ENCODE data around the gene CCM2.
"Not testable (repeated sequence)": the region's sequence is repeated elsewhere in the genome, so short reads cannot be mapped to it uniquely, and the experiment has no call there.

Gene CCM2

GRCh38 chr7:44982535-44982923 lies 17.5 kb upstream of the CCM2 start:
- DNase-seq = no peak

GRCh38 chr7:44982970-44983369 lies 17.0 kb upstream of the CCM2 start:
- DNase-seq = no peak

DNA sequence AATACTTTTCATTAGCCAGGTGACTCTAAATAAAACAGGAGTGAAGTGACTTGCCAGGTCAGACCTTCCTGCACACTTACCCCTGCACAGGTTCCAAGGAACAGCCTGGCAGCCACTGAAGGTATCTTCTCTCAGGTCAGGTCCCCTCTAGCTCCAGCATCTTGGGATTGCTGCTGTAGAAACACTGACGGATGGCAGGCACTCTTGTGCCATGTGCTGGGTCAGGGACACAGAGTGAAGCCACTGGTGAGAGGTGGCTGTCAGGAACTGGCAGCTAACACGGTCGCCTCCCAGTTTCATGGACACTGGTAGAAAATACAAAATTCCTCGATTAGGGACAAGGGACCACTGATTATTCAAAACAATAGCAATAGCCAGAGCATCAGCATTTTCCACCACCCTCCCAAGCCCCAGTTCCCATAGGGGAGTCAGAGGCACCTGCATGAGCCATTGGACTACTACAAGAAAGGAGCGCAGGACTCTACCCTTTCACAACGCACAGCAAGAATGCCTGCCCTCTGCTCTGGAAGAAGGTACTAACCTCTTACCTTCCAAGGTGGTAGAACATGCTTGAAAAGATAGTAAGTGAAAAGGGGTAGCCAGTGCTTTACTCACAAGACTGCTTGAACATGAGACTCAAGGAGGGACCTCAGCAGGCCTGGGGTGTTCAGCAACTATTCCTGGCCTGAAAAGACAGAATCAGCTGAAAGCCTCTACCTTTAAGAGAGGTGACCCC lies 16.1 kb upstream of the CCM2 start:
- no peak for DNase-seq

DNA sequence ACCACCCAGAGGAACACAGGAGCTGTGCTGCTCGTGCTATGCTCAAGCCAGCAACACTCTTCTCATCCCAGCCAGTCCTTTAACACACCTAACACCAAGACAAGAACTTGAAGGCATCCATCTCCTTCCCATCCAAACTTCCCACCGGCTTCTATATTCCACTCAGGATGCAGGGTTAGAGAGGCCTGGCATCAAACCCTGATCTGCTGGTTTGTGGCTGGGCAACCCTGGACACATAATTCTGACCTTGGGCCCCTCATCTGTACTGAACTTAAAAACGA lies 15.6 kb upstream of the CCM2 start:
- DNase-seq = no peak

DNA sequence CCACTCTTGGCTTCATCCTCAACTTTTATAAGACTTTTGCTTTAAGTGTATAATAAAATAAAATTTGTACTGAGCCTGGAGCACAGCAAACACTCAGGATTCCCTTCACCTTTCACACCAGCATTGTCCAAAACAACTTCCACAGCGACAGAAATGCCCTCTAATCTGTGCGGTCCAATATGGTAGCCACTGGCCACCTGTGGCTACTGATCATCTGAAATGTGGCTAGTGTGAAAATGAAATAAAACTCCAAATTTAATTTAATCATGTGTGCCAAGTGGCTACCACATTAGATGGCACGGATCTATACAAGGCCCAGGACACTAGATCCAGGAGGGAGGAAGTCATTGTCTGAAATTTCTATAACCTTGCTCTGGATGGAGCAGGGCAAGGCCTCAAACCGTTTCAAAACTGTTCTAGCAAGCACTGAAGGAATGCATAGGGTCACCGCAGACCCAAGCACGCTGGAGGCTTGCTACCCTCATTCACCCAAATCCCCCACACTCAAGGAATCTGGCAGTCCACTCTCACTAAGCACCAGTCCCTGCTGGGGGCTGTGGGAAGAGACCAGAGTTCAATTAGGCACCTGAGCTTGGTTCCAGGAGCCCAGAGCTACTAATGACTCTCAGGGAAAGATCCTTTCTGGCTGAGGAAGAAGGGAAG lies 14.8 kb upstream of the CCM2 start:
- DNase-seq = no peak

GRCh38 chr7:44985900-44986217 lies 14.1 kb upstream of the CCM2 start:
- no peak for DNase-seq

DNA sequence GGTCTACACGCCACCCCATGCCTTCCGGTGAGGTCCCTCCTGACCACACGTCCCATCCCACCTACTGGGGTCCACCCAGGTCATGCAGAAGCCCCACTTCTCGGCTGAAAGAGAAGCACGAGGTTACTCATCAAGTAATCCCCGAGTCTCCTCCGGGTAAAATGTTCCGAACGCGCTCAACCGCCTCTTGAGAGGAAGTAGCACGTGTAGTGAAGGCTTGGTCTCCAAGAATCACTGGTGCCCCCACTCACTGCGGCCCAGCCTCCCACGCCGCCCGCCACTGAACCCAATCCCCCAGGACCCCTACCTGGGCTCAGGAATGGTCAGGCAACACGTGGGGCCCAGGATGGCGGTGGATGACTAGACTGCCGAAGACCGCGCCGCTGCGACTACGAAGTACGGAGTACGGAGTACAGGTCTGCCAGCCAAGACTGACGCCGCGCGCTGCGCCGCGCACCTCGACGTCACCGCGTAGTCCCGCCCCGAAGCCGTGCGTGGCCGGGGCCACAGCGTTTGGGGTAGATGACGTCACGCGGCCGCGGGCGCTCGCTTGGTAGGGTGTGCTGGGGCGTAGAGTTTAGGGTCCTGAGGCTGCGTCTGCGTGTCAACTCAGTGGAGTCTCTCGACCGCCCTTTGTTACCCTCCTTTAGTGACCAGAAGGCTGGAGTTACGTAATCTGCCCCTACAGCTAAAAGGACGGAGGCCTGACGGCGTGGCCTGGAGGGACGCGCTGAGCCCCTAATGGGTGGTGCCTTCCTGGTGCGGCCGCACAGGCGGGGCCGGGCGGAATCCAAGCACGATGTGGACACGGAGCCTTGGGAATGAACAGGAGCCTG lies 13.6 kb upstream of the CCM2 start:
- DNase-seq = peak; percentile 89 to 96 (median 93)

GRCh38 chr7:44987457-44987856 lies 12.5 kb upstream of the CCM2 start:
- DNase-seq = no peak

GRCh38 chr7:44987996-44988395 lies 12.0 kb upstream of the CCM2 start:
- no peak for DNase-seq

DNA sequence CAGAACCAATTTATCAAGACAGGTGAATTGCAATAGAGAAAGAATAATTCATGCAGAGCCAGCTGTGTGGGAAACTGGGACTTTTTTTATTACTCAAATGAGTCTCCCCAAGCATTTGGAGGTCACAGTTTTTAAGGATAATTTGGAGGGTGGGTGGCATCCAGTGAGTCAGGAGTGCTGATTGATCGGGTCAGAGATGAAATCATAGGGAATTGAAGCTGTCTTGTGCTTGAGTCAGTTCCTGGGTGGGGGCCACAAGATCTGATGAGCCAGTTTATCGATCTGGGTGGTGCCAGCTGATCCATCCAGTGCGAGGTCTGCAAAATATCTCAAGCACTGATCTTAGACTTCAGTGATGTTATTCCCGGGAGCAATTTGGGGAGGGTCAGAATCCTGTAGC lies 11.3 kb upstream of the CCM2 start:
- DNase-seq = no peak

GRCh38 chr7:44989132-44989531 lies 10.9 kb upstream of the CCM2 start:
- DNase-seq = no peak

DNA sequence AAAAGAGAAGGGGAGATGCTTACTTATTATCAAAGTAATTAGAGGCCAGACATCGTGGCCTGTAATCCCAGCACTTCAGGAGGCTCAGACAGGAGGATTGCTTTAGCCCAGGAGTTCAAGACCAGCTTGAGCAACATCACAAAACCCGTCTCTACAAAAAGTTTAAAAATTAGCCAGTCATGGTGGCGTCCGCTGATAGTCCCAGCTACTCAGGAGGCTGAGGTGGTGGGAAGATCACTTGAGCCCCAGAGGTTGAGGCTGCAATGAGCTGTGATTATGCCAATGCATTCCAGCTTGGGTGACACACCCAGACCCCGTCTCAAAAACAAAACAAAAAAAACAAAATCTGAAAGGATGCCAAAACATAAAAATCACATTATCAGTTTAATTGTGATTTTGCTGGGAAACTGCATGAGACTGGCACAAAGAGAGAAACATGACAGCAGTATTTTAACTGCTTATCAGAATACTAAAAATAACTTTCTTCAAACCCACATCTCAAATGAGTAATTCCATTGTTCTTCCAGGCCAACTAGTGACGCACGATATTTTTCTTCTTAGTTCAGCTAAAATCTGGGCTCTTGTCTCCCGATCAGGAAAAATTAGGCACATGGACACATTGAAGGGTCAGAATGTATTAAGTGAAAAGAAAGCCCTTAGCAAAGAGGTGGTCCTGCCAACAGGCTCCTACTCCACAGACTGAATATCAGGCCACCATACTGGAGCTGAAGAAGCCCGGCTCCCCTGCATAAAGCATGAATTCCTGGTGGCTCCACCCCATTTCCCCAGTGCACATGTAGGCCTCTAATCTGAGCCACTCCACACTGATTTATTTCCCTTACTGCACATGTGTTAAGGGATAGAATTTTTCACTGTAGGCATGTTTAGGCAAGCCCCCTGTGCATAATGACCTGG lies 9.6 kb upstream of the CCM2 start:
- DNase-seq = no peak

- not testable (repeated sequence) for DNase-seq
Observed at GRCh38 chr7:44992004-44992795, 7.8 kb upstream of the CCM2 start.

DNA sequence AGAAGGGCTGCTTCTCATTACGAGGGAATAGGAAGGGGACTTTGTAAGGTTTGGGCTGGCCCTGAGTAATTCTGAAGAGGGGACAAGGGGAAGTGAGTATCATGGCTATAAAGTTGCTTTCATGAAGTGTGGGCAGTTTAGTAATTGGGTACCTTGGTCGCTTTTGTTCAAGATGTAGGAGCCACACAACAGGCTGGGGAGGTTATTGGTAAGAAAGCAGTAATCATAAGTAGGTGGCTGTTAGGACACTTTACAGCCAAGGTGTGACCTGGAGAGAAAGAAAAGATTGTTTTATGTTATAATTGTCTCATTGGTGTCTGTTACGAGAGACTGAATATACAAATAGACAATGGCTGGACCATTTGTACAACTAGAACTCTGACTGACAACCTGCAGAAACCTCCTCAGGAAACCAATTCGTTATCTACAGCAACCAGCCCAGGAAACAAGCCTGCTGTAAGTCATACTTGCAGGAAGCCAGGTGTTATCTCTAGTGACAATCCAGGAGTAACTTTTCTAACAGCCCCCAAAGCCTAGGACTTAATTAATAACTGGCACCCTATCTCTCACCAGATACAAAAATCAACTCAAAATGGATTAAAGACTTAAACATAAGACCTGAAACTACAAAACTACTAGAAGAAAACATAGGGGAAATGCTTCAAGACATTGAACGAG lies 5.0 kb upstream of the CCM2 start:
- peak in 1 of 6 experiments; percentile 17 for DNase-seq

DNA sequence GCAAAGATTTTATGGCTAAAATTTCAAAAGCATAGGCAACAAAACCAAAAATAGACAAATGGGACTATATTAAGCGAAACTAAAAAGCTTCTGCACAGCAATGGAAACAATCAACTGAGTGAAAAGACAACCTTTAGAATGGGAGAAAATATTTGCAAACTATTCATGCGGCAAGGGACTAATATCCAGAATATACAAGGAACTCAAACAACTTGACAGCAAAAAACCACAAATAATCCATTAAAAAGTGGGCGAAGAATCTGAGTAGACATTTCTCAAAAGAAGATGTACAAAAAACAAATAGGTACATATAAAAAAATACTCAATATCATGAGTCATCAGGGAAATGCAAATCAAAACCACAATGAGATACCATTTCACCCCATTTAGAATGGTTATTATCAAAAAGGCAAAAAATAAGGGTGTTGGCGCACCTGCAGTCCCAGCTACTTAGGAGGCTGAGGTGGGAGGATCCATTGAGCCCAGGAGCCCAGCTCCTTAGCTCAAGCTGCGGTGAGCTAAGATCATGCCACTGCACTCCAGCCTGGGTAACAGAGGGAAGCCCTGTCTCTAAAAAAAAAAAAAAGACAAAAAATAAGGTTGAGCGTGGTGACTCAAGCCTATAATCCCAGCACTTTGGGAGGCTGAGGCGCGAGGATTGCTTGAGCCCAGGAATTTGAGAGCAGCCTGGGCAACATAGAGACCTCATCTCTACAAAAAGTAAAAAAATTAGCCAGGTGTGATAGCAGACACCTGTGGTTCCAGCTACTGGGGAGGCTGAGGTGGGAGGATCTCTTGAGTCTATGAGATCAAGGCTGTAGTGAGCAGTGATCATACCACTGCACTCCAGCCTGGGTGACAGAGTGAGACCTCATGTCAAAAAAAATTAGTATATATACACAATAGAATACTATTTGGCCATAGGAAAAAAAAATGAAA lies 4.2 kb upstream of the CCM2 start:
- no peak for DNase-seq

- DNase-seq = no peak
Observed at GRCh38 chr7:44998153-44998871, 1.7 kb upstream of the CCM2 start.

GRCh38 chr7:44999245-45000092 lies 532 bp upstream of the CCM2 start:
- DNase-seq = peak; percentile 95 to 99 (median 98)

DNA sequence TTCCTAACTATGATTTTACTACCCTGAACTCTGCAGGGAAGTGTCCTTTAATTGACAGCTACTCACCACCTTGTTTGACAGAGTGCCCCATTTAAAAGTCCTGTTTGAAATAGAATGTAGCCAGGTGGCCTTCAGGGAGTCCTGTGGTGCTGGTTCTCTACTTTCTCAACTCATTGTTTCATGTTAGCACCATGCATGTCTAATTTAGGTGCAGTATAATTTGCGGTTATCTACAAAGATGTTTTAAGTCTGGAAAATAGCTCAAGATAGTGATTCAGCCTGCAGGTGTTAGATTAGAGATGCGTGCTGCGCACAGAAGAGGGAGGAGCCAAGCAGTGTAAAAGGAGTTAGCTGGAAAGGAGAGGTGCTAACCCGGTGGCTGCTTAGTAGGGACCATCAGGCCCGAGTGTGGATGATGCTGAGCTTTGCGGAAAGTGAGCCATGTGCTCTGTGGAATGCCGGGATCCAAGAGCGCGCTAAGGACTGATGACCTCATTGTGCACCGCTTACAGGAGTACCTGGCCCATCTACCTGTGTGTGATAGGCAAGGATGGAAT lies 1.2 kb downstream of the CCM2 start:
- DNase-seq = peak; percentile 53 to 75 (median 62)

Data from stimulated activated naive CD4-positive, alpha-beta T cell (primary cell).